GM23248 (cell line): ENCODE data around the gene CCDC194. TPM values are rescaled to one million over a fixed set of nuclear protein-coding genes. Genes with fewer than 3 reads are reported as not detected.

Experiments used
- DNase-seq: peaks from one replicate; pipeline ENCODE4 v3.0.0-alpha.2; 2015
- H2AFZ ChIP-seq: fragments of 200-600 bp; sonication (generic); 2 replicates; pipeline ENCODE4 v1.6.1; 2016; ENCODE audit warnings: antibody characterized with exemption
- H3F3A ChIP-seq: fragments of 200-600 bp; sonication (generic); 2 replicates; pipeline ENCODE4 v1.6.1; 2016; ENCODE audit warnings: mild to moderate bottlenecking, antibody characterized with exemption, mixed run types; ENCODE audit not compliant: insufficient read depth
- H3K27ac ChIP-seq: fragments of 200-600 bp; sonication (generic); 2 replicates; pipeline ENCODE4 v1.5.1; 2016; ENCODE audit warnings: mild to moderate bottlenecking
- H3K27me3 ChIP-seq: fragments of 200-600 bp; sonication (generic); replicated peaks from 2 replicates; pipeline ENCODE4 v1.6.1; 2016; ENCODE audit warnings: mild to moderate bottlenecking; ENCODE audit not compliant: insufficient read depth
- H3K36me3 ChIP-seq: fragments of 200-600 bp; sonication (generic); 2 replicates; pipeline ENCODE4 v1.6.1; 2016; ENCODE audit warnings: low read depth, mild to moderate bottlenecking
- H3K4me1 ChIP-seq: fragments of 200-600 bp; sonication (generic); 2 replicates; pipeline ENCODE4 v1.6.1; 2016; ENCODE audit warnings: mild to moderate bottlenecking; ENCODE audit not compliant: insufficient read depth
- H3K4me2 ChIP-seq: fragments of 200-600 bp; sonication (generic); one replicate; pipeline ENCODE4 v1.6.1; 2016; ENCODE audit warnings: mild to moderate bottlenecking; ENCODE audit not compliant: unreplicated experiment
- H3K4me3 ChIP-seq: fragments of 200-600 bp; sonication (generic); 2 replicates; pipeline ENCODE4 v1.5.1; 2016; ENCODE audit warnings: mild to moderate bottlenecking
- H3K79me2 ChIP-seq: fragments of 200-600 bp; sonication (generic); 2 replicates; pipeline ENCODE4 v1.6.1; 2016; ENCODE audit warnings: mild to moderate bottlenecking; ENCODE audit not compliant: insufficient read depth
- H3K9ac ChIP-seq: fragments of 200-600 bp; sonication (generic); 2 replicates; pipeline ENCODE4 v1.6.1; 2016; ENCODE audit warnings: mild to moderate bottlenecking
- H3K9me2 ChIP-seq: fragments of 200-600 bp; sonication (generic); 2 replicates; pipeline ENCODE4 v1.6.1; 2016; ENCODE audit warnings: mixed run types, mild to moderate bottlenecking, moderate library complexity; ENCODE audit not compliant: insufficient read depth
- H3K9me3 ChIP-seq: fragments of 200-600 bp; sonication (generic); one replicate; pipeline ENCODE4 v1.6.1; 2017; ENCODE audit warnings: low read depth
- H4K20me1 ChIP-seq: fragments of 200-600 bp; sonication (generic); 2 replicates; pipeline ENCODE4 v1.6.0; 2016; ENCODE audit not compliant: insufficient read depth
- EZH2 ChIP-seq: fragments of 200-600 bp; sonication (generic); IDR thresholded peaks from 2 replicates; pipeline ENCODE4 v1.6.1; 2018; ENCODE audit warnings: antibody characterized with exemption, mild to moderate bottlenecking; ENCODE audit not compliant: insufficient read depth, poor library complexity, severe bottlenecking
- EZH2phosphoT487 ChIP-seq: fragments of 200-600 bp; sonication (generic); IDR thresholded peaks from 2 replicates; pipeline ENCODE4 v1.6.1; 2018; ENCODE audit warnings: antibody characterized with exemption, moderate library complexity, mild to moderate bottlenecking, low read depth; ENCODE audit not compliant: insufficient read depth
- WGBS, 2 experiments: methylation state at CpG; one replicate each; pipeline ENCODE4 v1.1.6; 2015 to 2017; ENCODE audit warnings: low lambda C conversion rate in 2 of 2, low coverage in 1 of 2; ENCODE audit errors: missing lambda C conversion rate in 2 of 2; 5-methylcytosine and 5-hydroxymethylcytosine counted together
- in situ Hi-C: fragments of 300-500 bp; cut with MboI; formaldehyde crosslinking; loops from 2 replicates; pipeline ENCODE4 v1.15.0; 2020
- polyA plus RNA-seq: library from polyadenylated mRNA; unstranded; fragments of >200 nt; fragmentation: Nextera tagmentation; extraction: Ambion mirVana; gene quantifications from 2 replicates; pipeline ENCODE4 v1.2.1, GENCODE V29; 2016
- total RNA-seq: library from RNA; depleted of rRNA; stranded (reverse); fragments of >200 nt; shearing (Covaris generic); gene quantifications from 2 replicates; pipeline ENCODE4 v1.2.3, GENCODE V29; 2014

The CCDC194 gene
- total and polyA plus RNA-seq, 2 experiments from 2014 or later = not detected

GRCh38 chr19:17423429-17424208 is 29.6 kb upstream of the CCDC194 start:
- no peak overlapping the region for H3K4me3 ChIP-seq
- no peak overlapping the region for H2AFZ ChIP-seq
- in situ Hi-C loops = no loop called here
- no peak overlapping the region for H3K27ac ChIP-seq
- 0 out of 2 replicates have a peak, but pooled peaks cover 8% of the 10 kb centered on the region for H3F3A ChIP-seq
- H3K4me1 ChIP-seq = no peaks in the 10 kb centered on the region; the same call in 1 of the 2 replicates
- H3K9me2 ChIP-seq = no peaks in the 10 kb centered on the region
- no peak overlapping the region for H3K9ac ChIP-seq
- H3K9me3 ChIP-seq = no peaks in the 10 kb centered on the region
- H3K36me3 ChIP-seq = no peaks in the 10 kb centered on the region
- H3K27me3 ChIP-seq = no peaks in the 10 kb centered on the region
- H4K20me1 ChIP-seq = no peaks in the 10 kb centered on the region
- no peak overlapping the region for H3K4me2 ChIP-seq
- TF ChIP-seq EZH2phosphoT487 (no peak), EZH2 (no peak)
- no peaks in the 10 kb centered on the region for H3K79me2 ChIP-seq
- no peak for DNase-seq
- WGBS, 2 experiments = 93 to 97% methylated on average over 20 of the region's 20 CpGs

DNA sequence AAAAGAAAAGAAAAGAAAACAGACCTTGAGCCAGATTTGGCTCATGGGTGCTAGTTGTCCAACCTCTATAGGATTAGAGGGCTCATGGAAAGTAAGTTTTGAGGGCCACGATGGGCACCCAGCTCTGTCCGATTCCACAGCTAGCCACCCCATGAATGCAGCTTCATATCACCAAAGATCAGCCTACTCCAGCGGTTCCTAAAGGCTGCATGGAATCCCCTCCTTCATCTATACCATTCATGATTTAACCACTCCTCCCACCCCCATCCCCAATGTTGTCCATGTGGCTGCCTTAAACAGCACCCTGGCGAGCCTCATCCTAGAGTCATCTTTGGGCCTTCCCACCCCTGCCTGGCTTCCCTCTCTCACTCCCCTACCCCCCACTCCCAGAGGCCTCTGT is 27.9 kb upstream of the CCDC194 start:
- 97 to 98% methylated on average over 4 of the region's 4 CpGs for WGBS, 2 experiments
- in situ Hi-C loops = no loop called here
- H4K20me1 ChIP-seq = no peaks in the 10 kb centered on the region

GRCh38 chr19:17420475-17420924 is 26.5 kb upstream of the CCDC194 start:
- H3K79me2 ChIP-seq = no peaks in the 10 kb centered on the region
- no peaks in the 10 kb centered on the region for H4K20me1 ChIP-seq
- WGBS, 2 experiments = 7 to 11% methylated on average over 25 of the region's 25 CpGs
- H2AFZ ChIP-seq = peak overlapping the region; percentile 94
- no peaks in the 10 kb centered on the region for H3K9me2 ChIP-seq
- no peak for TF ChIP-seq EZH2phosphoT487
- no peak for TF ChIP-seq EZH2
- no peaks in the 10 kb centered on the region for H3K36me3 ChIP-seq
- 0 out of 2 replicates have a peak, but pooled peaks cover 8% of the 10 kb centered on the region for H3F3A ChIP-seq
- H3K27me3 ChIP-seq = no peaks in the 10 kb centered on the region
- DNase-seq = peak; percentile 50
- H3K4me2 ChIP-seq = peak overlapping the region; percentile 75
- peak overlapping the region; percentile 81 for H3K4me3 ChIP-seq
- no peaks in the 10 kb centered on the region for H3K9me3 ChIP-seq
- H3K27ac ChIP-seq = no peak overlapping the region
- peak overlapping the region; percentile 65 for H3K9ac ChIP-seq
- in situ Hi-C loops = no loop called here
- peaks cover under 1% of the 10 kb centered on the region; the same call in 1 of the 2 replicates for H3K4me1 ChIP-seq

More for the DNA sequence above, 27.9 kb upstream of the CCDC194 start:
- H3K79me2 ChIP-seq = no peaks in the 10 kb centered on the region
- no peaks in the 10 kb centered on the region for H3K9me3 ChIP-seq
- no peak for DNase-seq
- H3K4me2 ChIP-seq = no peak overlapping the region
- no peaks in the 10 kb centered on the region for H3K27me3 ChIP-seq
- 0 out of 2 replicates have a peak, but pooled peaks cover 8% of the 10 kb centered on the region for H3F3A ChIP-seq
- TF ChIP-seq EZH2phosphoT487 (no peak), EZH2 (no peak)
- H2AFZ ChIP-seq = no peak overlapping the region
- no peak overlapping the region for H3K27ac ChIP-seq
- no peaks in the 10 kb centered on the region for H3K9me2 ChIP-seq
- no peak overlapping the region for H3K9ac ChIP-seq
- no peak overlapping the region for H3K4me3 ChIP-seq
- no peaks in the 10 kb centered on the region; the same call in 1 of the 2 replicates for H3K4me1 ChIP-seq
- no peaks in the 10 kb centered on the region for H3K36me3 ChIP-seq

DNA sequence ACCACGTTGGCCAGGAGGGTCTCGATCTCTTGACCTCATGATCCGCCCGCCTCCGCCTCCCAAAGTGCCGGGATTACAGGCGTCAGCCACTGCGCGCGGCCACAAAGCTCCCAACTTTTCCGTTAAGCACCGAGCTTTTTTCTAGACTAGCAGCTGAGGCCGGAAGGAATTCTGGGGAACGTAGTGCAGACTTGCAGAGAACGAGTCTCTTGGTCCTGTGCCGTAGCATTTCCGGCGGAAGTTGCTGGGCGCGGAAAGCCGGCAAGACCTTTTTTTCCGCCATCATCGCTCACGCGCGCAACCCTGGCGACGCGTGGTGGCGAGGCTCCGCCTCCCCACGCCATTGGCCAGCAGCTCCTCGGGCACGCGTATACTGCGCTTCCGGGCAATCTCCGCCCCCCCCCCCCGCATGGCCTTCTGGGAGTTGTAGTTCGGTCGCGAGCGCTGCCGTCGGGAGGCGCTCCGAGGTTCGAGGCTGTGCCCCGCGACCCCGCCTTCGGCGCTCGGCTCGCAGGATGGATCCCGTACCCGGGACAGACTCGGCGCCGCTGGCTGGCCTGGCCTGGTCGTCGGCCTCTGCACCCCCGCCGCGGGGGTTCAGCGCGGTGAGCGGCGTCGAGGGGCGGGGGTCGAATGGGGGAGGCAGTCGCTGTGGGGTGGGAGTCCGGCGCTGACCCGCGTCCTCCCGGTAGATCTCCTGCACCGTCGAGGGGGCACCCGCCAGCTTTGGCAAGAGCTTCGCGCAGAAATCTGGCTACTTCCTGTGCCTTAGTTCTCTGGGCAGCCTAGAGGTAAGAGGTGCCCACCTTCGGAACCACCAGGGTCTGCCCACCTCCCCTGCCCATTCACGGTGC is 25.9 kb upstream of the CCDC194 start, which contains the start of gene MVB12A:
MVB12A (plus strand) TSS at position 427 of the 854 bp plus-strand sequence; CDS start at position 516, 89 bp downstream.
- Histone ChIP-seq H3K4me3 (peak within 1 kb of the TSS; percentile 81), H4K20me1 (no peaks in the 10 kb centered on the region), H3F3A (0 out of 2 replicates have a peak, but pooled peaks cover 8% of the 10 kb centered on the region), H3K4me2 (peak within 1 kb of the TSS; percentile 82), H3K4me1 (peaks cover 3% of the 10 kb centered on the region; the same call in 1 of the 2 replicates), H3K9me3 (no peaks in the 10 kb centered on the region), H3K9ac (peak within 1 kb of the TSS; percentile 79), H3K36me3 (no peaks in the 10 kb centered on the region), H3K27ac (peak within 1 kb of the TSS; percentile 85), H3K9me2 (no peaks in the 10 kb centered on the region), H3K27me3 (no peaks in the 10 kb centered on the region; the same call in 1 of the 2 replicates), H3K79me2 (no peaks in the 10 kb centered on the region), H2AFZ (peak within 1 kb of the TSS; percentile 96)
- TF ChIP-seq EZH2 (no peak), EZH2phosphoT487 (no peak)
- 2 to 3% methylated on average over 67 to 69 of the region's 85 CpGs for WGBS, 2 experiments
- in situ Hi-C loops = no loop called here
- peak; percentile 99 for DNase-seq
